Mucosa of stomach (tissue), 1 donor: ENCODE data around the gene RFFL.
A peak's percentile ranks its signal among the peaks of the same experiment; 100 is the strongest.
"Not testable (repeated sequence)": the region's sequence is repeated elsewhere in the genome, so short reads cannot be mapped to it uniquely, and the experiment has no call there.

Experiments used
- H3K27me3 ChIP-seq: one replicate; pipeline ENCODE4 v1.7.0; 2013; ENCODE audit warnings: mild to moderate bottlenecking, low read length; ENCODE audit not compliant: control insufficient read depth, insufficient read depth
- H3K36me3 ChIP-seq: one replicate; pipeline ENCODE4 v1.7.0; 2013; ENCODE audit warnings: low read length; ENCODE audit not compliant: control insufficient read depth, insufficient read depth
- H3K4me1 ChIP-seq: one replicate; pipeline ENCODE4 v1.7.0; 2013; ENCODE audit warnings: mild to moderate bottlenecking, low read length; ENCODE audit not compliant: control insufficient read depth, insufficient read depth
- H3K4me3 ChIP-seq: one replicate; pipeline ENCODE4 v1.7.0; 2013; ENCODE audit warnings: low read length
- H3K9ac ChIP-seq: one replicate; pipeline ENCODE4 v1.7.0; 2013; ENCODE audit warnings: mild to moderate bottlenecking, low read length, moderate library complexity
- H3K9me3 ChIP-seq: one replicate; pipeline ENCODE4 v1.7.0; 2013; ENCODE audit warnings: mild to moderate bottlenecking, low read length, moderate library complexity; ENCODE audit not compliant: control insufficient read depth
- donor health status: Pancreatic carcinoma.

The RFFL gene

GRCh38 chr17:35038453-35038852, 25.1 kb downstream of the RFFL start:
- H3K27me3 ChIP-seq = no peaks in the 10 kb centered on the region
- H3K36me3 ChIP-seq = no peaks in the 10 kb centered on the region
- no peaks in the 10 kb centered on the region for H3K9me3 ChIP-seq
- no peak overlapping the region for H3K9ac ChIP-seq
- H3K4me3 ChIP-seq = no peak overlapping the region
- no peaks in the 10 kb centered on the region for H3K4me1 ChIP-seq

GRCh38 chr17:35030780-35031179, 32.7 kb downstream of the RFFL start:
- H3K9ac ChIP-seq = no peak overlapping the region
- H3K9me3 ChIP-seq = no peaks in the 10 kb centered on the region
- no peaks in the 10 kb centered on the region for H3K27me3 ChIP-seq
- H3K36me3 ChIP-seq = no peaks in the 10 kb centered on the region
- peaks cover 11% of the 10 kb centered on the region for H3K4me1 ChIP-seq
- no peak overlapping the region for H3K4me3 ChIP-seq

GRCh38 chr17:35028531-35029262, 34.8 kb downstream of the RFFL start:
- peaks cover 11% of the 10 kb centered on the region for H3K4me1 ChIP-seq
- H3K4me3 ChIP-seq = no peak overlapping the region
- no peak overlapping the region for H3K9ac ChIP-seq
- H3K27me3 ChIP-seq = no peaks in the 10 kb centered on the region
- no peaks in the 10 kb centered on the region for H3K9me3 ChIP-seq
- no peaks in the 10 kb centered on the region for H3K36me3 ChIP-seq

- H3K9me3 ChIP-seq, H3K36me3 ChIP-seq, H3K9ac ChIP-seq, H3K4me3 ChIP-seq, H3K27me3 ChIP-seq: not testable (repeated sequence)
- H3K4me1 ChIP-seq = peaks cover 11% of the 10 kb centered on the region
These were observed 35.4 kb downstream of the RFFL start for GRCh38 chr17:35028097-35028496.

GRCh38 chr17:35025541-35025940, 38.0 kb downstream of the RFFL start:
- Histone ChIP-seq H3K4me3 (no peak overlapping the region), H3K36me3 (no peaks in the 10 kb centered on the region), H3K9ac (no peak overlapping the region), H3K27me3 (no peaks in the 10 kb centered on the region), H3K9me3 (no peaks in the 10 kb centered on the region), H3K4me1 (peaks cover 27% of the 10 kb centered on the region)

- Histone ChIP-seq H3K27me3 (no peaks in the 10 kb centered on the region), H3K9ac (no peak overlapping the region), H3K36me3 (no peaks in the 10 kb centered on the region), H3K4me3 (no peak overlapping the region), H3K9me3 (no peaks in the 10 kb centered on the region), H3K4me1 (peaks cover 34% of the 10 kb centered on the region)
These were observed 40.0 kb downstream of the RFFL start for GRCh38 chr17:35023538-35023937.

- peaks cover 37% of the 10 kb centered on the region for H3K4me1 ChIP-seq
- no peaks in the 10 kb centered on the region for H3K9me3 ChIP-seq
- H3K36me3 ChIP-seq = no peaks in the 10 kb centered on the region
- no peak overlapping the region for H3K4me3 ChIP-seq
- H3K27me3 ChIP-seq = no peaks in the 10 kb centered on the region
- peak overlapping the region; percentile 0 for H3K9ac ChIP-seq
These were observed 40.9 kb downstream of the RFFL start for GRCh38 chr17:35022536-35023063.

- Histone ChIP-seq H3K9ac (peak overlapping the region; percentile 0), H3K4me1 (peaks cover 37% of the 10 kb centered on the region), H3K36me3 (no peaks in the 10 kb centered on the region), H3K27me3 (no peaks in the 10 kb centered on the region), H3K9me3 (no peaks in the 10 kb centered on the region), H3K4me3 (no peak overlapping the region)
These were observed 41.8 kb downstream of the RFFL start for GRCh38 chr17:35021520-35022380.

GRCh38 chr17:35019386-35020179, 43.9 kb downstream of the RFFL start:
- no peaks in the 10 kb centered on the region for H3K27me3 ChIP-seq
- no peaks in the 10 kb centered on the region for H3K9me3 ChIP-seq
- peaks cover 37% of the 10 kb centered on the region for H3K4me1 ChIP-seq
- H3K36me3 ChIP-seq = peaks cover 2% of the 10 kb centered on the region
- H3K9ac ChIP-seq = no peak overlapping the region
- no peak overlapping the region for H3K4me3 ChIP-seq

- peaks cover 37% of the 10 kb centered on the region for H3K4me1 ChIP-seq
- H3K9me3 ChIP-seq = no peaks in the 10 kb centered on the region
- H3K4me3 ChIP-seq = no peak overlapping the region
- H3K9ac ChIP-seq = no peak overlapping the region
- H3K36me3 ChIP-seq = peaks cover 10% of the 10 kb centered on the region
- H3K27me3 ChIP-seq = no peaks in the 10 kb centered on the region
These were observed 44.7 kb downstream of the RFFL start for GRCh38 chr17:35018814-35019213.

GRCh38 chr17:35017021-35017420, 46.5 kb downstream of the RFFL start:
- H3K9ac ChIP-seq = no peak overlapping the region
- peaks cover 10% of the 10 kb centered on the region for H3K36me3 ChIP-seq
- no peak overlapping the region for H3K4me3 ChIP-seq
- no peaks in the 10 kb centered on the region for H3K9me3 ChIP-seq
- peaks cover 26% of the 10 kb centered on the region for H3K4me1 ChIP-seq
- H3K27me3 ChIP-seq = no peaks in the 10 kb centered on the region
